GM18520 (cell line): ENCODE data around the gene PCNT.
A peak's percentile ranks its signal among the peaks of the same experiment; 100 is the strongest.
"Not testable (repeated sequence)": the region's sequence is repeated elsewhere in the genome, so short reads cannot be mapped to it uniquely, and the experiment has no call there.

Experiments used
- ATAC-seq: cut with Tn5 transposase; IDR thresholded peaks from one replicate; pipeline ENCODE4 v1.9.1; 2021; ENCODE audit not compliant: unreplicated experiment

The PCNT gene

GRCh38 chr21:46441331-46441730 is 117.4 kb downstream of the PCNT start:
- no peak for ATAC-seq

- ATAC-seq = no peak
Observed at GRCh38 chr21:46441961-46442498, 118.1 kb downstream of the PCNT start.

GRCh38 chr21:46442938-46443337 is 119.0 kb downstream of the PCNT start:
- no peak for ATAC-seq

- no peak for ATAC-seq
Observed at GRCh38 chr21:46443910-46444309, 120.0 kb downstream of the PCNT start.

- ATAC-seq = no peak
Observed at GRCh38 chr21:46448108-46448507, 124.2 kb downstream of the PCNT start.

- not testable (repeated sequence) for ATAC-seq
Observed at GRCh38 chr21:46448855-46449254, 124.9 kb downstream of the PCNT start.

GRCh38 chr21:46452710-46453109 is 128.8 kb downstream of the PCNT start:
- ATAC-seq = no peak

- ATAC-seq = no peak
Observed at GRCh38 chr21:46454142-46454541, 130.2 kb downstream of the PCNT start.

GRCh38 chr21:46454634-46455390 is 130.9 kb downstream of the PCNT start:
- ATAC-seq = no peak

GRCh38 chr21:46455575-46456385 is 131.8 kb downstream of the PCNT start:
- ATAC-seq = no peak

GRCh38 chr21:46456750-46457149 is 132.8 kb downstream of the PCNT start:
- ATAC-seq = no peak

GRCh38 chr21:46457801-46458314 is 133.9 kb downstream of the PCNT start:
- no peak for ATAC-seq

- ATAC-seq = peak; percentile 93
Observed at GRCh38 chr21:46458315-46459023, 134.5 kb downstream of the PCNT start, which contains the start of gene DIP2A. Gene DIP2A (plus strand): TSS chr21:46458891. CDS start chr21:46459132, 241 bp downstream.

- ATAC-seq = no peak
Observed at GRCh38 chr21:46459024-46459355, 135.0 kb downstream of the PCNT start.

GRCh38 chr21:46459356-46460112 is 135.6 kb downstream of the PCNT start:
- no peak for ATAC-seq

- ATAC-seq = no peak
Observed at GRCh38 chr21:46461909-46462308, 138.0 kb downstream of the PCNT start.

- ATAC-seq = not testable (repeated sequence)
Observed at GRCh38 chr21:46465153-46465552, 141.2 kb downstream of the PCNT start.

GRCh38 chr21:46465651-46466050 is 141.7 kb downstream of the PCNT start:
- ATAC-seq = no peak

GRCh38 chr21:46468108-46468774 is 144.3 kb downstream of the PCNT start:
- ATAC-seq = no peak

- no peak for ATAC-seq
Observed at GRCh38 chr21:46469275-46469674, 145.3 kb downstream of the PCNT start.
